GM12873 (cell line): ENCODE results near the gene PIRT.

ENCODE experiments used
- CTCF ChIP-seq: IDR thresholded peaks from 2 replicates; pipeline ENCODE4 v1.5.1; 2012; ENCODE audit warnings: low read depth, mild to moderate bottlenecking, moderate library complexity, low read length, control low read depth; ENCODE audit not compliant: insufficient read depth; ENCODE audit errors: missing control alignments

PIRT gene

GRCh38 chr17:10775058-10775457 lies 62.8 kb downstream of the PIRT start:
- TF ChIP-seq CTCF = no peak

- TF ChIP-seq CTCF = no peak
Observed at GRCh38 chr17:10773391-10773790, 64.5 kb downstream of the PIRT start.
